CD4-positive, alpha-beta memory T cell (primary cell): Measurements from ENCODE around the gene NUP214. TPM values are rescaled to one million over a fixed set of nuclear protein-coding genes. Genes with fewer than 3 reads are reported as not detected.

Experiments used
- CTCF ChIA-PET: fragments of 350-600 bp; sonication (Branson Sonifier 250); formaldehyde crosslinking; loops from one replicate; lab custom pipeline; 2021; ENCODE audit warnings: inconsistent platforms; ENCODE audit not compliant: partially characterized antibody; lab: Charles Lee
- POLR2A ChIA-PET: fragments of 350-600 bp; sonication (Branson Sonifier 250); formaldehyde crosslinking; loops from one replicate; lab custom pipeline; 2021; ENCODE audit not compliant: partially characterized antibody; lab: Charles Lee
- DNase-seq, 5 donors: peaks; one replicate each; pipeline versions ENCODE4 v3.0.0 to v3.0.0-alpha.2; 2020 to 2022; ENCODE audit warnings: mixed read lengths in 1 of 5
- H3K27ac ChIP-seq: one replicate; pipeline ENCODE4 v1.7.0; 2013; ENCODE audit warnings: low read depth, low read length
- H3K27me3 ChIP-seq: 2 replicates; pipeline ENCODE4 v1.7.0; 2013; ENCODE audit warnings: mild to moderate bottlenecking, low read length, moderate library complexity; ENCODE audit not compliant: insufficient read depth
- H3K36me3 ChIP-seq: 2 replicates; pipeline ENCODE4 v1.7.0; 2013; ENCODE audit warnings: mild to moderate bottlenecking, low read length, moderate library complexity; ENCODE audit not compliant: insufficient read depth
- H3K4me1 ChIP-seq: 2 replicates; pipeline ENCODE4 v1.7.0; 2013; ENCODE audit warnings: mild to moderate bottlenecking, low read length, moderate library complexity; ENCODE audit not compliant: insufficient read depth
- H3K4me3 ChIP-seq, 2 donors: one replicate each; pipeline ENCODE4 v1.7.0; 2013; ENCODE audit warnings: low read length in 2 of 2, mild to moderate bottlenecking in 1 of 2
- H3K9me3 ChIP-seq, 2 donors: one replicate each; pipeline ENCODE4 v1.7.0; 2013; ENCODE audit warnings: low read length in 2 of 2, control low read depth in 1 of 2; ENCODE audit not compliant: control insufficient read depth in 1 of 2
- H3K27ac Mint-ChIP-seq, 7 donors: one replicate each; pipeline ENCODE4 v1.8.0; 2020 to 2021; ENCODE audit warnings: mixed read lengths in 7 of 7, mild to moderate bottlenecking in 6 of 7, inconsistent platforms in 3 of 7, moderate library complexity in 3 of 7
- H3K27me3 Mint-ChIP-seq, 2 donors: one replicate each; pipeline ENCODE4 v1.8.0; 2020 to 2021; ENCODE audit warnings: mixed read lengths in 2 of 2
- H3K36me3 Mint-ChIP-seq, 2 donors: one replicate each; pipeline ENCODE4 v1.8.0; 2020 to 2021; ENCODE audit warnings: mixed read lengths in 2 of 2, inconsistent platforms in 1 of 2, mild to moderate bottlenecking in 1 of 2
- H3K4me1 Mint-ChIP-seq, 4 donors: one replicate each; pipeline ENCODE4 v1.8.0; 2020 to 2021; ENCODE audit warnings: mixed read lengths in 4 of 4, mild to moderate bottlenecking in 1 of 4
- H3K4me3 Mint-ChIP-seq, 8 donors: one replicate each; pipeline ENCODE4 v1.8.0; 2020 to 2021; ENCODE audit warnings: mixed read lengths in 8 of 8, mild to moderate bottlenecking in 7 of 8, moderate library complexity in 6 of 8, inconsistent platforms in 3 of 8
- H3K9me3 Mint-ChIP-seq, 8 donors: one replicate each; pipeline ENCODE4 v1.8.0; 2020 to 2021; ENCODE audit warnings: mixed read lengths in 8 of 8, mild to moderate bottlenecking in 5 of 8, inconsistent platforms in 3 of 8, moderate library complexity in 1 of 8
- intact Hi-C: fragments of 100-400 bp; cut with micrococcal nuclease; formaldehyde crosslinking; loops from one replicate; pipeline ENCODE4 v1.15.1; 2023
- polyA plus RNA-seq, 2 donors: library from polyadenylated mRNA; unstranded; fragments of 300-500 nt; fragmentation: Illumina TruSeq; gene quantifications; one replicate each; pipeline ENCODE4 v1.2.3, GENCODE V29; 2021
- total RNA-seq, 2 experiments: library from RNA; stranded (reverse); gene quantifications; one replicate each; pipeline ENCODE4 v1.2.3, GENCODE V29; 2021

NUP214 gene
- total and polyA plus RNA-seq, 4 experiments from 2014 or later = 6.6 to 79.5 (median 47.2) TPM

GRCh38 chr9:131092548-131093440 lies 32.6 kb upstream of the NUP214 start:
- peaks cover 20 to 22% of the 10 kb centered on the region in 2 donors for H3K27me3 Mint-ChIP-seq
- ChIA-PET CTCF (no interaction called here), POLR2A (no interaction called here)
- intact Hi-C loops = no loop called here
- Histone ChIP-seq H3K36me3 (no peaks in the 10 kb centered on the region), H3K4me3 (no peak overlapping the region), H3K4me1 (no peaks in the 10 kb centered on the region), H3K27ac (no peak overlapping the region), H3K9me3 (no peaks in the 10 kb centered on the region), H3K27me3 (peaks cover 20% of the 10 kb centered on the region)
- no peak overlapping the region for H3K27ac Mint-ChIP-seq
- H3K4me1 Mint-ChIP-seq = peaks cover 5 to 13% (median 9%) of the 10 kb centered on the region in 4 donors
- no peak for DNase-seq
- H3K36me3 Mint-ChIP-seq = no peaks in the 10 kb centered on the region
- no peak overlapping the region for H3K4me3 Mint-ChIP-seq
- no peaks in the 10 kb centered on the region for H3K9me3 Mint-ChIP-seq

GRCh38 chr9:131094015-131094414 lies 31.4 kb upstream of the NUP214 start:
- CTCF ChIA-PET = interaction anchor here (0.6 kb wide), 1 partner anchor 20 kb away, joined by 3 read pairs; no protein-coding TSS in a partner anchor
- peak overlapping the region in 2 of 8 donors; percentile 26 to 58 for H3K4me3 Mint-ChIP-seq

GRCh38 chr9:131094622-131095021 lies 30.8 kb upstream of the NUP214 start:
- no peaks in the 10 kb centered on the region for H3K36me3 Mint-ChIP-seq
- H3K27ac ChIP-seq = no peak overlapping the region
- H3K4me1 Mint-ChIP-seq = peaks cover 5 to 13% (median 11%) of the 10 kb centered on the region in 4 donors
- H3K27me3 ChIP-seq = peaks cover 20% of the 10 kb centered on the region
- H3K27me3 Mint-ChIP-seq = peaks cover 18 to 21% of the 10 kb centered on the region in 2 donors
- H3K4me3 ChIP-seq = no peak overlapping the region
- CTCF ChIA-PET = interaction anchor here (0.6 kb wide), 1 partner anchor 19 kb away, joined by 3 read pairs; no protein-coding TSS in a partner anchor
- H3K4me1 ChIP-seq = no peaks in the 10 kb centered on the region
- H3K36me3 ChIP-seq = no peaks in the 10 kb centered on the region
- POLR2A ChIA-PET = no interaction called here
- no peak for DNase-seq
- H3K27ac Mint-ChIP-seq = no peak overlapping the region
- intact Hi-C loops = no loop called here
- peak overlapping the region in 3 of 8 donors; percentile 30 to 50 (median 35) for H3K4me3 Mint-ChIP-seq
- H3K9me3 Mint-ChIP-seq = no peaks in the 10 kb centered on the region
- no peaks in the 10 kb centered on the region for H3K9me3 ChIP-seq

More at GRCh38 chr9:131094015-131094414, 31.4 kb upstream of the NUP214 start:
- H3K36me3 Mint-ChIP-seq = no peaks in the 10 kb centered on the region
- no peak for DNase-seq
- POLR2A ChIA-PET = no interaction called here
- no peak overlapping the region for H3K4me3 ChIP-seq
- no peaks in the 10 kb centered on the region for H3K9me3 Mint-ChIP-seq
- peaks cover 18 to 21% of the 10 kb centered on the region in 2 donors for H3K27me3 Mint-ChIP-seq
- intact Hi-C loops = no loop called here
- no peaks in the 10 kb centered on the region for H3K9me3 ChIP-seq
- no peak overlapping the region for H3K27ac Mint-ChIP-seq
- H3K36me3 ChIP-seq = no peaks in the 10 kb centered on the region
- no peak overlapping the region for H3K27ac ChIP-seq
- H3K27me3 ChIP-seq = peaks cover 20% of the 10 kb centered on the region
- H3K4me1 ChIP-seq = no peaks in the 10 kb centered on the region
- H3K4me1 Mint-ChIP-seq = peaks cover 5 to 13% (median 10%) of the 10 kb centered on the region in 4 donors

GRCh38 chr9:131095666-131096268 lies 29.6 kb upstream of the NUP214 start:
- H3K27ac Mint-ChIP-seq = no peak overlapping the region
- Histone ChIP-seq H3K4me3 (no peak overlapping the region), H3K27ac (no peak overlapping the region), H3K36me3 (no peaks in the 10 kb centered on the region), H3K27me3 (peaks cover 20% of the 10 kb centered on the region), H3K9me3 (no peaks in the 10 kb centered on the region), H3K4me1 (no peaks in the 10 kb centered on the region)
- H3K9me3 Mint-ChIP-seq = no peaks in the 10 kb centered on the region
- H3K27me3 Mint-ChIP-seq = peaks cover 18 to 21% of the 10 kb centered on the region in 2 donors
- intact Hi-C loops = no loop called here
- peaks cover 5 to 13% (median 11%) of the 10 kb centered on the region in 4 donors for H3K4me1 Mint-ChIP-seq
- peak overlapping the region; percentile 67 to 80 (median 74) for H3K4me3 Mint-ChIP-seq
- ChIA-PET POLR2A (no interaction called here), CTCF (no interaction called here)
- no peaks in the 10 kb centered on the region for H3K36me3 Mint-ChIP-seq
- no peak for DNase-seq

GRCh38 chr9:131096269-131097125 lies 28.9 kb upstream of the NUP214 start, which contains the start of gene AIF1L:
AIF1L (plus strand) TSS chr9:131096531; CDS start chr9:131096630, 99 bp downstream.
- H3K4me3 ChIP-seq = no peak within 1 kb of the TSS
- intact Hi-C loops = no loop called here
- no peaks in the 10 kb centered on the region for H3K36me3 ChIP-seq
- H3K36me3 Mint-ChIP-seq = no peaks in the 10 kb centered on the region
- peaks cover 18 to 21% of the 10 kb centered on the region in 2 donors for H3K27me3 Mint-ChIP-seq
- peak in 1 of 5 donors; percentile 8 for DNase-seq
- H3K4me1 ChIP-seq = no peaks in the 10 kb centered on the region
- H3K4me1 Mint-ChIP-seq = peaks cover 5 to 13% (median 11%) of the 10 kb centered on the region in 4 donors
- no peak within 1 kb of the TSS for H3K27ac Mint-ChIP-seq
- H3K9me3 Mint-ChIP-seq = no peaks in the 10 kb centered on the region
- peaks cover 20% of the 10 kb centered on the region for H3K27me3 ChIP-seq
- POLR2A ChIA-PET = no interaction called here
- H3K27ac ChIP-seq = no peak within 1 kb of the TSS
- no peaks in the 10 kb centered on the region for H3K9me3 ChIP-seq
- peak within 1 kb of the TSS; percentile 67 to 81 (median 78) for H3K4me3 Mint-ChIP-seq
- CTCF ChIA-PET = interaction anchor here (0.6 kb wide), 1 partner anchor 16 kb away, joined by 3 read pairs; no protein-coding TSS in a partner anchor

GRCh38 chr9:131097126-131097947 lies 28.0 kb upstream of the NUP214 start:
- H3K4me3 ChIP-seq = no peak overlapping the region
- peak overlapping the region; percentile 43 to 81 (median 60) for H3K4me3 Mint-ChIP-seq
- no peak overlapping the region for H3K27ac ChIP-seq
- intact Hi-C loops = no loop called here
- ChIA-PET CTCF (interaction anchor here (0.6 kb wide), 1 partner anchor 17 kb away, joined by 3 read pairs; no protein-coding TSS in a partner anchor), POLR2A (no interaction called here)
- no peaks in the 10 kb centered on the region for H3K9me3 ChIP-seq
- H3K4me1 ChIP-seq = peaks cover under 1% of the 10 kb centered on the region
- no peaks in the 10 kb centered on the region for H3K36me3 ChIP-seq
- no peak overlapping the region for H3K27ac Mint-ChIP-seq
- H3K9me3 Mint-ChIP-seq = no peaks in the 10 kb centered on the region
- DNase-seq = no peak
- peaks cover 18 to 21% of the 10 kb centered on the region in 2 donors for H3K27me3 Mint-ChIP-seq
- no peaks in the 10 kb centered on the region for H3K36me3 Mint-ChIP-seq
- peaks cover 20% of the 10 kb centered on the region for H3K27me3 ChIP-seq
- peaks cover 5 to 13% (median 11%) of the 10 kb centered on the region in 4 donors for H3K4me1 Mint-ChIP-seq
